ENCODE results near the gene ADAMTS16. TPM values are rescaled to one million over a fixed set of nuclear protein-coding genes. Genes with fewer than 3 reads are reported as not detected.

Gene ADAMTS16
- total and polyA plus RNA-seq, 2 experiments from 2014 or later = 2.2 to 5.9 TPM

DNA sequence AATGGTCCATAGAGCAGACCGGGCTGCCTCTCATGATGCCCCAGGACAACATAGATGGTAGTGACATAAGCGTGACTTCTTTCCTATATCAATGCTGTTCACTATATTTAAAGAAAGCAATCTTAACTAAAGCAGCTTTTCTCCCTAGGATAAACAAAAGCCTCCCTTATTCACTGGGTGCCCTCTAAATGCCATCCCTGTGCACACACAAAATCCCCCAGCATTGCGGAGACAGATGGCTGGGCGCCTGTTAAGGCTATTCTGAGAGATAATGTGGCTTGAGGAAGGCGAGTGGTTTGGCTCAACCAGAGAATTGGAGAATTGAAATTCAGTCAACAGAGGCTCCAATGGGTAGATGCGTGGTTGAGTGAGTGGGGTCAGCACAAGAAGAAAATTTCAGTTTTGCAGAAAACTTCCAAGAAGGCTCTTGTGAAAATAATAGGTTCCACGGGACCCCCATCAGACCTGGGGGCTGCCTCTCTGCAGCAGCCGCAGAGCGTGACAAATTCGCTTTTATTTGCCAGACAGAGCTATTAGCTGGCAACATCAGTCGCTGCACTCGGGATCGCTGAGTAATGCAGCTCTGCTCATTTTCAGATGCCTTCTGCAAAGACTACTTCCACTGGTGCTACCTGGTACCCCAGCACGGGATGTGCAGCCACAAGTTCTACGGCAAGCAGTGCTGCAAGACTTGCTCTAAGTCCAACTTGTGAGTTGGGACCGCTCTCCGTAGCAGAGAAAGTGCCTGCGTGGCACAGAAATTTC, 178.5 kb downstream of the ADAMTS16 start:
- H3K27me3 ChIP-seq = no peaks in the 10 kb centered on the region
- H3K27ac ChIP-seq = no peak overlapping the region
- H3K4me2 ChIP-seq = no peak overlapping the region
- no peaks in the 10 kb centered on the region for H3K9me3 ChIP-seq (ENCODE audit: low read depth)
- 80% methylated on average over 18 of the region's 18 CpGs for WGBS (ENCODE audit: low lambda C conversion rate, missing lambda C conversion rate)
- peaks cover 9% of the 10 kb centered on the region for H3K4me1 ChIP-seq (ENCODE audit: insufficient read depth)
- no peak for DNase-seq (ENCODE audit: low spot score)
- H2AFZ ChIP-seq = no peak overlapping the region
- H3K79me2 ChIP-seq = no peaks in the 10 kb centered on the region
- H3K9me2 ChIP-seq (replicated peaks; ENCODE audit: insufficient read depth) = no peaks in the 10 kb centered on the region
- H3K36me3 ChIP-seq (replicated peaks; ENCODE audit: insufficient read depth, low read depth) = no peaks in the 10 kb centered on the region
- no peak overlapping the region for H3K4me3 ChIP-seq
- H4K20me1 ChIP-seq (ENCODE audit: insufficient read depth, poor library complexity, severe bottlenecking) = no peaks in the 10 kb centered on the region
- TF ChIP-seq EZH2phosphoT487 (IDR thresholded peaks at IDR 0.05; ENCODE audit: low read depth, severe bottlenecking, unreplicated experiment) = no peak
- TF ChIP-seq, protein P1, sequence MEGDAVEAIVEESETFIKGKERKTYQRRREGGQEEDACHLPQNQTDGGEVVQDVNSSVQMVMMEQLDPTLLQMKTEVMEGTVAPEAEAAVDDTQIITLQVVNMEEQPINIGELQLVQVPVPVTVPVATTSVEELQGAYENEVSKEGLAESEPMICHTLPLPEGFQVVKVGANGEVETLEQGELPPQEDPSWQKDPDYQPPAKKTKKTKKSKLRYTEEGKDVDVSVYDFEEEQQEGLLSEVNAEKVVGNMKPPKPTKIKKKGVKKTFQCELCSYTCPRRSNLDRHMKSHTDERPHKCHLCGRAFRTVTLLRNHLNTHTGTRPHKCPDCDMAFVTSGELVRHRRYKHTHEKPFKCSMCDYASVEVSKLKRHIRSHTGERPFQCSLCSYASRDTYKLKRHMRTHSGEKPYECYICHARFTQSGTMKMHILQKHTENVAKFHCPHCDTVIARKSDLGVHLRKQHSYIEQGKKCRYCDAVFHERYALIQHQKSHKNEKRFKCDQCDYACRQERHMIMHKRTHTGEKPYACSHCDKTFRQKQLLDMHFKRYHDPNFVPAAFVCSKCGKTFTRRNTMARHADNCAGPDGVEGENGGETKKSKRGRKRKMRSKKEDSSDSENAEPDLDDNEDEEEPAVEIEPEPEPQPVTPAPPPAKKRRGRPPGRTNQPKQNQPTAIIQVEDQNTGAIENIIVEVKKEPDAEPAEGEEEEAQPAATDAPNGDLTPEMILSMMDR (IDR thresholded peaks at IDR 0.05; ENCODE audit: poor library complexity) = no peak
- TF ChIP-seq EZH2 (IDR thresholded peaks at IDR 0.05; ENCODE audit: borderline replicate concordance) = no peak

DNA sequence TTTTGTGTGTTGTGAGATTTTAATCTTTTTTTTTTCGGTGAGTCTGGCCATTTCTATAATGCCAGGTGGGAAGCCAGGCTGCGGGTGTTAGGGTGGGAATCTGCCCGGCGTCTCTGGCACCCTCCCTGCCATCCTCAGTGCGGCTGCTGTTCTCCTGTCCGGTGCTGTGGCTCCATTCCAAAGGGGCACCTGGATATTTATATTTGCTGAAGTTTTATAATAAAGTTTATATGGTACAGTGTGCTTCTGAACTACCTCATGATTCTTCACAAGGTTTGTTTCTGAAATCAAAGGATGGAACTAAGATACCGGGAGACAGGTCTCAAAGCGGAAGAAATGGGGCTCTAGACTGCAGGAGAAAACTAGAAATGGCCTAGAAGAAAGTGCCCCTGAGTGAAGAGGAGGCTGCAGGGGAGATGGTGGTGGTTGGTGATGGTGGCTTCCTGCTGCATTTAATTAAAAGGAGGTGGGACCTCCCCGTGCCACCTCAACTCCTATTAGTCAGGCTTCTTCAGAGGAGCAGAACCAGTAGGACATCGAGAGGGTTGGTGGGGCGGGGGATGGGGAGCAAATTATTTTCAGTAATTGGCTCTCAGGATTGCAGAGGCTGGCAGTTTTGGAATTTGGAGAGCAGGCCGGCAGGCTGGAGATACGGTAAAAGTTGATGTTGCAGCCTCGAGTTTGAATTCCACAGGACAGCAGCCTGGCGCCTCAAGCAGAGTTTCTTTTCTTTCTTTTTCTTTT, 180.1 kb downstream of the ADAMTS16 start:
- H2AFZ ChIP-seq = no peak overlapping the region
- H3K79me2 ChIP-seq = no peaks in the 10 kb centered on the region
- no peak overlapping the region for H3K4me2 ChIP-seq
- H3K4me1 ChIP-seq (ENCODE audit: insufficient read depth) = peaks cover 6% of the 10 kb centered on the region
- no peaks in the 10 kb centered on the region for H3K9me2 ChIP-seq (replicated peaks; ENCODE audit: insufficient read depth)
- TF ChIP-seq, protein P1 (IDR thresholded peaks at IDR 0.05; ENCODE audit: poor library complexity) = no peak
- TF ChIP-seq EZH2 (IDR thresholded peaks at IDR 0.05; ENCODE audit: borderline replicate concordance) = no peak
- no peak for TF ChIP-seq EZH2phosphoT487 (IDR thresholded peaks at IDR 0.05; ENCODE audit: low read depth, severe bottlenecking, unreplicated experiment)
- H3K4me3 ChIP-seq = no peak overlapping the region
- H3K9me3 ChIP-seq (ENCODE audit: low read depth) = no peaks in the 10 kb centered on the region
- no peaks in the 10 kb centered on the region for H3K36me3 ChIP-seq (replicated peaks; ENCODE audit: insufficient read depth, low read depth)
- H3K27me3 ChIP-seq = no peaks in the 10 kb centered on the region
- no peak for DNase-seq (ENCODE audit: low spot score)
- no peaks in the 10 kb centered on the region for H4K20me1 ChIP-seq (ENCODE audit: insufficient read depth, poor library complexity, severe bottlenecking)
- 87% methylated on average over 15 of the region's 15 CpGs for WGBS (ENCODE audit: low lambda C conversion rate, missing lambda C conversion rate)
- no peak overlapping the region for H3K27ac ChIP-seq

DNA sequence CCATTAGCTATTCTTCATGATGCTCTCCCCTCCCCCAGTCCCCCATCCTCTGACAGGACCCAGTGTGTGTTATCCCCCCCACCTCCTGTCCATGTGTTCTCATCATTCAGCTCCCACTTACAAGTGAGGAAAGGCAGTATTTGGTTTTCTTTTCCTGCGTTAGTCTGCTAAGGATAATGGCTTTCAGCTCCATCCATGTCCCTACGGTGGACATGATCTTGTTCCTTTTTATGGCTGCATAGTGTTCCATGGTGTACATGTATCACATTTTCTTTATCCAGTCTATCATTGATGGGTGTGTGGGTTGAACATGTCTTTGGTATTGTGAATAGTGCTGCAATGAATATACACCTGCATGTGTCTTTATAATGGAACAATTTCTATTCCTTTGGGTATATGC, 181.0 kb downstream of the ADAMTS16 start:
- H3K27me3 ChIP-seq = no peaks in the 10 kb centered on the region
- no peak for DNase-seq (ENCODE audit: low spot score)
- TF ChIP-seq EZH2 (IDR thresholded peaks at IDR 0.05; ENCODE audit: borderline replicate concordance) (no peak), EZH2phosphoT487 (IDR thresholded peaks at IDR 0.05; ENCODE audit: low read depth, severe bottlenecking, unreplicated experiment) (no peak)
- TF ChIP-seq, protein P1 (IDR thresholded peaks at IDR 0.05; ENCODE audit: poor library complexity) = no peak
- no peaks in the 10 kb centered on the region for H3K9me3 ChIP-seq (ENCODE audit: low read depth)
- no peaks in the 10 kb centered on the region for H4K20me1 ChIP-seq (ENCODE audit: insufficient read depth, poor library complexity, severe bottlenecking)
- H3K4me3 ChIP-seq = no peak overlapping the region
- no peaks in the 10 kb centered on the region for H3K9me2 ChIP-seq (replicated peaks; ENCODE audit: insufficient read depth)
- peaks cover 4% of the 10 kb centered on the region for H3K4me1 ChIP-seq (ENCODE audit: insufficient read depth)
- WGBS (ENCODE audit: low lambda C conversion rate, missing lambda C conversion rate) = 82% methylated on average over 2 of the region's 2 CpGs
- no peaks in the 10 kb centered on the region for H3K79me2 ChIP-seq
- no peak overlapping the region for H2AFZ ChIP-seq
- H3K4me2 ChIP-seq = no peak overlapping the region
- H3K27ac ChIP-seq = no peak overlapping the region
- H3K36me3 ChIP-seq (replicated peaks; ENCODE audit: insufficient read depth, low read depth) = no peaks in the 10 kb centered on the region

All from hepatocyte (in vitro differentiated cells).